Measurements from ENCODE around the gene RPL3. TPM values are rescaled to one million over a fixed set of nuclear protein-coding genes. Genes with fewer than 3 reads are reported as not detected.

The RPL3 gene
- total RNA-seq, 1 donor from 2014 or later, result 2,294 TPM

DNA sequence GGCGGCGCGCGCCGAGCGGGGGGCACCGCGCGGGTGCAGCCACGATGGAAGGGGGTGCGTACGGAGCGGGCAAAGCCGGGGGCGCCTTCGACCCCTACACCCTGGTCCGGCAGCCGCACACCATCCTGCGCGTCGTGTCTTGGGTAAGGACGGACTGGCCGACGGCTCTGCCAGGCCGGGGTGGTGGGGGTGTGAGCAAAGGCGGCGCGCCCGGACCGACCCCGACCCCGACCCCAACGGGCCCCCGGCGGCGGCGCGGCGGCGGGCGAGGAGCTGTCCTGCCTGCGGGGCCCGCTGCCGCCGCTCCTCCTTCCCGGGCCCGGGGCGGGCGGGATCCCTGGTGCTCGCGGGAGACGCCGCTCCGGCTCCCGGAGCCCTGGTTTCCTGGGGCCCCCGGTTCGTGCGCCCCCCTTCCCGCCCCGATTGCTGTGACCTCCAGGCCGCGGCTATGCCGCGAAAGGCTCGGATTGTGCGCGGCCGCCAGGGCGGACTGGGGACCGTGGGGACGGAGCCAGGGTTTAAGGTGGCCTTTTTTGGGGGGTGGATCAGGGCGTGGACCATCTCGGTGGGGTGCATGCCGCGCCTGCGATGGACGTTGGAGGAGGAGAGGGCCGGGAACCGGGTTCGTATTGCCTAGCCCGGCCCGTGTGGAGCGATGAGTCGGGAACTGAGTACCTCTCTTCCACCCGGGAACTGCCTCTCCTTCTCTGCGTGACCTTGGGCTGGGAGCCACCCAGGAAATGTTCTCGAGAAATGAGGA is 30.7 kb upstream of the RPL3 start, which contains the start of gene SYNGR1:
Gene SYNGR1 (plus strand): TSS at position 25 of the 760 bp plus-strand sequence. CDS start 20 bp downstream, at position 45.
- Mint-ChIP-seq H3K36me3 (ENCODE audit: low read depth) (no peaks in the 10 kb centered on the region), H3K4me3 (peak within 1 kb of the TSS; percentile 89), H3K9me3 (no peaks in the 10 kb centered on the region), H3K27ac (ENCODE audit: unreplicated experiment) (peak within 1 kb of the TSS; percentile 76), H3K4me1 (peaks cover 29% of the 10 kb centered on the region), H3K27me3 (ENCODE audit: low read depth) (no peaks in the 10 kb centered on the region)
- TF ChIP-seq, protein P1, sequence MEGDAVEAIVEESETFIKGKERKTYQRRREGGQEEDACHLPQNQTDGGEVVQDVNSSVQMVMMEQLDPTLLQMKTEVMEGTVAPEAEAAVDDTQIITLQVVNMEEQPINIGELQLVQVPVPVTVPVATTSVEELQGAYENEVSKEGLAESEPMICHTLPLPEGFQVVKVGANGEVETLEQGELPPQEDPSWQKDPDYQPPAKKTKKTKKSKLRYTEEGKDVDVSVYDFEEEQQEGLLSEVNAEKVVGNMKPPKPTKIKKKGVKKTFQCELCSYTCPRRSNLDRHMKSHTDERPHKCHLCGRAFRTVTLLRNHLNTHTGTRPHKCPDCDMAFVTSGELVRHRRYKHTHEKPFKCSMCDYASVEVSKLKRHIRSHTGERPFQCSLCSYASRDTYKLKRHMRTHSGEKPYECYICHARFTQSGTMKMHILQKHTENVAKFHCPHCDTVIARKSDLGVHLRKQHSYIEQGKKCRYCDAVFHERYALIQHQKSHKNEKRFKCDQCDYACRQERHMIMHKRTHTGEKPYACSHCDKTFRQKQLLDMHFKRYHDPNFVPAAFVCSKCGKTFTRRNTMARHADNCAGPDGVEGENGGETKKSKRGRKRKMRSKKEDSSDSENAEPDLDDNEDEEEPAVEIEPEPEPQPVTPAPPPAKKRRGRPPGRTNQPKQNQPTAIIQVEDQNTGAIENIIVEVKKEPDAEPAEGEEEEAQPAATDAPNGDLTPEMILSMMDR (conservative IDR thresholded peaks at IDR 0.05), result peak; percentile 19
- peak; percentile 34 for DNase-seq (ENCODE audit: low read depth, low spot score)

DNA sequence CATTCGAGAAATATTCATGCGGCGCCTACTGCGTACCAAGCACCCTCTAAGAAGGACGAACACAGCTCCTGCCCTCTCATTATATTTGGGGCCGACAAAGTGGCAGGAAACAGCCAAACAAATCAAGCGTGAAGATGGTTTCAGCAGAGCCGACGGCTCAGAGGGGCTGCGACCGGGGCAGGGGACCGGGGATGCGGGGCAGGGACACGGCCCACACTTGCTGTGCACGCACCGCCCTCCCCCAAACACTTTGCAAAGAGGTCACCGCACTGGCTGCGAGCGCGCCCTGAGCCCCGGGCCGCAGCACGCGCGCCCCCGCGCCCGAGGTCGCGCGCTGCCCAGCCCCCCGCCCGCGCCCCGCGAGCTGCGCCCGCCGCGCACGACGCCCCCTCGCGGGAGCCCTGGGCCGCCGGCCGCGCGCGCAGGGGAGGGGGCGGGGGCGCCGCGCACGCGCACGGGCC is 30.1 kb upstream of the RPL3 start:
- Mint-ChIP-seq H3K27ac (ENCODE audit: unreplicated experiment) (peak overlapping the region; percentile 76), H3K36me3 (ENCODE audit: low read depth) (no peaks in the 10 kb centered on the region), H3K9me3 (no peaks in the 10 kb centered on the region), H3K27me3 (ENCODE audit: low read depth) (peaks cover under 1% of the 10 kb centered on the region), H3K4me3 (peak overlapping the region; percentile 89), H3K4me1 (peaks cover 29% of the 10 kb centered on the region)
- peak; percentile 44 for DNase-seq (ENCODE audit: low read depth, low spot score)
- TF ChIP-seq, protein P1 (conservative IDR thresholded peaks at IDR 0.05), result no peak

DNA sequence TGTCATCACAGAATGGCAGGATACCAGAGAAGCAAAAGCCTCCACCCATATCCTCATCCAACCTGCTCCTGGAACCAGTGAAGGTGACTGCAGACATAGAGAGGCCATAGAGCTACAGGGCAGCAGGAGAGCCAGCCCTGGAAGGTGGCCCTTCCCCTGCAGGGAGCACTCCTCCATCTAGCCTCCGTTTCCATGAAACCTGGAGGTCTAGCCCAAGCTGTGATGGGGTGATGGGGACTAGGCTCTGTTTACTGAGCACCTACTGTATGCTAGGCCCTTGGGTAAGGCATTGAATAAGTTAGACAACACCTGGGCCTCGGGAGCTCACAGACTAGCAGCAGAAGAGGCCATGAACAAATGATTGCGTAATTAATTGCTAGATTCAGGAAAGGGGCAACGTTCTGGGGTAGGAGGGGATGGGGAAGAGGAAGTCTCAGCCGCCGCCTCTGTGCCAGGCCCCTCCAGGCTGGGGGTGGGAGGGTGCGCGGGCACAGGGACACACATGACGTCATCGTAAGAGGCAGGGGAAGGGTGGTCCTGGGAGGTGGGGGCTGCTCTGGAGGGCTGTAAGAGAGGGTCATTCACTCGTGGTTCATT is 29.6 kb upstream of the RPL3 start:
- DNase-seq (ENCODE audit: low read depth, low spot score), result no peak
- Mint-ChIP-seq H3K9me3 (no peaks in the 10 kb centered on the region), H3K4me3 (peak overlapping the region; percentile 89), H3K4me1 (peaks cover 29% of the 10 kb centered on the region), H3K27me3 (ENCODE audit: low read depth) (peaks cover 6% of the 10 kb centered on the region), H3K36me3 (ENCODE audit: low read depth) (no peaks in the 10 kb centered on the region), H3K27ac (ENCODE audit: unreplicated experiment) (peak overlapping the region; percentile 76)
- TF ChIP-seq, protein P1 (conservative IDR thresholded peaks at IDR 0.05), result no peak

DNA sequence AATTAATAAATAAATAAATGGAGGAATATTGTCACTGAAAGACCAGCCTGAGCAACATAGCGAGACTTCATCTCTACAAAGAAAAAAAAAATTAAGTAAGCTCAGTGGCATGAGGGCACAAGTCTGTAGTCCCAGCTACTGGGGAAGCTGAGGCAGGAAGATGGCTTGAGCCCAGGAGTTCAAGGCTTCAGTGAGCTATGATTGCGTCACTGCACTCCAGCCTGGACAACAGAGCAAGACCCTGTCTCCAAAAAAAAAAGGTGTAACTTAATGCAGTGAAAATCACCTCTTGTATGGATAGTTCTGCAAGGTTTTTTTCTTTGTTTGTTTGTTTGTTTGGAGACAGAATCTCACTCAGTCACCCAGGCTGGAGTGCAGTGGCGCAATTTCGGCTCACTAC is 25.8 kb upstream of the RPL3 start:
- DNase-seq (ENCODE audit: low read depth, low spot score), result no peak
- Mint-ChIP-seq H3K4me3 (no peak overlapping the region), H3K9me3 (no peaks in the 10 kb centered on the region), H3K27me3 (ENCODE audit: low read depth) (peaks cover 11% of the 10 kb centered on the region), H3K4me1 (peaks cover 12% of the 10 kb centered on the region), H3K27ac (ENCODE audit: unreplicated experiment) (no peak overlapping the region), H3K36me3 (ENCODE audit: low read depth) (no peaks in the 10 kb centered on the region)
- TF ChIP-seq, protein P1 (conservative IDR thresholded peaks at IDR 0.05), result no peak

DNA sequence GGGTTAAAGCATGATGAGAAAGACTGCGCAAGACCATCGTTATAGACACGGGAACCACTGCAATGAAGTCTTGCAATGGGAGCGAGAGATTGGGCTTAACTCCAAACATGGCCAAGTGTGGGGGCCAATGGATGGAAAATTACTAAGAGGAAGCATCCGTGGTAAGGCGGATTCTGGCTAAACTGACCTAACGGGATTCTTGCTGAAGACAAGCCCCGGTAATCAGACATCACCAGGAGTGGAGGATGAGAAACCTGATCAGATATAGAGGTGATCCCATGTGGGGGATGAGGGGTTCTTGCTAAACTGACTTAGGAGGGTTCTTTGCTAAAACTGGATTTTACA is 24.6 kb upstream of the RPL3 start:
- H3K27me3 Mint-ChIP-seq (ENCODE audit: low read depth), result peaks cover 11% of the 10 kb centered on the region
- peak overlapping the region; percentile 45 for H3K4me3 Mint-ChIP-seq

More for the DNA sequence above, 24.6 kb upstream of the RPL3 start:
- TF ChIP-seq, protein P1 (conservative IDR thresholded peaks at IDR 0.05), result no peak
- Mint-ChIP-seq H3K4me1 (peaks cover 6% of the 10 kb centered on the region), H3K27ac (ENCODE audit: unreplicated experiment) (no peak overlapping the region), H3K36me3 (ENCODE audit: low read depth) (no peaks in the 10 kb centered on the region), H3K9me3 (no peaks in the 10 kb centered on the region)
- DNase-seq (ENCODE audit: low read depth, low spot score), result no peak
